T-helper 17 cell (primary cell): ENCODE results near the gene SLC16A13. TPM values are rescaled to one million over a fixed set of nuclear protein-coding genes. Genes with fewer than 3 reads are reported as not detected.

Experiments used
- total RNA-seq, 4 donors: library from RNA in 2 of 4; stranded (reverse) in 2 of 4; gene quantifications; one replicate each; pipeline ENCODE4 v1.2.3 and lab custom pipeline; 2022 to 2026

The SLC16A13 gene
- total RNA-seq, 2 donors from 2014 or later: 3.3 to 4.6 TPM

Other genes starting within 250 kb of the SLC16A13 start
- gene TEKT1, start 204.3 kb upstream of the SLC16A13 start, total RNA-seq: under 1 TPM in 1 of 2 donors, not detected in 1; 0.37 TPM
- gene ALOX12, start 40.0 kb upstream of the SLC16A13 start, total RNA-seq: 10 to 100 TPM in 1 of 2 donors, 1 to 10 TPM in 1; 1.2 to 32.0 TPM
- 100 to 1,000 TPM; 141 to 150 TPM for gene RNASEK, start 23.4 kb upstream of the SLC16A13 start, total RNA-seq
- under 1 TPM in 1 of 2 donors, not detected in 1; 0.17 TPM for gene BCL6B, start 13.0 kb upstream of the SLC16A13 start, total RNA-seq
- under 1 TPM in 1 of 2 donors, not detected in 1; 0.40 TPM for gene SLC16A11, start 8.1 kb downstream of the SLC16A13 start, total RNA-seq
- gene CLEC10A, start 44.2 kb downstream of the SLC16A13 start, total RNA-seq: 1 to 10 TPM in 1 of 2 donors, under 1 TPM in 1; 0.40 to 7.1 TPM
- gene ASGR2, start 78.8 kb downstream of the SLC16A13 start, total RNA-seq: under 1 TPM; 0.67 to 0.78 TPM
- gene ASGR1, start 143.4 kb downstream of the SLC16A13 start, total RNA-seq: under 1 TPM; 0.42 to 0.92 TPM
- 10 to 100 TPM in 1 of 2 donors, 1 to 10 TPM in 1; 9.8 to 16.1 TPM for gene DLG4, start 183.8 kb downstream of the SLC16A13 start, total RNA-seq
- gene ACADVL, start 183.9 kb downstream of the SLC16A13 start, total RNA-seq: 100 to 1,000 TPM; 268 to 279 TPM
- 10 to 100 TPM; 37.0 to 46.9 TPM for gene DVL2, start 198.5 kb downstream of the SLC16A13 start, total RNA-seq
- 10 to 100 TPM; 19.2 to 23.2 TPM for gene PHF23, start 203.4 kb downstream of the SLC16A13 start, total RNA-seq
- 100 to 1,000 TPM; 212 to 247 TPM for gene GABARAP, start 206.4 kb downstream of the SLC16A13 start, total RNA-seq
- 100 to 1,000 TPM; 112 to 115 TPM for gene CTDNEP1, start 215.7 kb downstream of the SLC16A13 start, total RNA-seq
- 10 to 100 TPM; 43.0 to 51.0 TPM for gene ELP5, start 216.2 kb downstream of the SLC16A13 start, total RNA-seq
- 1 to 10 TPM in 1 of 2 donors, under 1 TPM in 1; 0.78 to 1.2 TPM for gene CLDN7, start 226.5 kb downstream of the SLC16A13 start, total RNA-seq
- not detected for gene SLC2A4, start 245.7 kb downstream of the SLC16A13 start, total RNA-seq